ENCODE results near the gene MUC4.

Gene MUC4

DNA sequence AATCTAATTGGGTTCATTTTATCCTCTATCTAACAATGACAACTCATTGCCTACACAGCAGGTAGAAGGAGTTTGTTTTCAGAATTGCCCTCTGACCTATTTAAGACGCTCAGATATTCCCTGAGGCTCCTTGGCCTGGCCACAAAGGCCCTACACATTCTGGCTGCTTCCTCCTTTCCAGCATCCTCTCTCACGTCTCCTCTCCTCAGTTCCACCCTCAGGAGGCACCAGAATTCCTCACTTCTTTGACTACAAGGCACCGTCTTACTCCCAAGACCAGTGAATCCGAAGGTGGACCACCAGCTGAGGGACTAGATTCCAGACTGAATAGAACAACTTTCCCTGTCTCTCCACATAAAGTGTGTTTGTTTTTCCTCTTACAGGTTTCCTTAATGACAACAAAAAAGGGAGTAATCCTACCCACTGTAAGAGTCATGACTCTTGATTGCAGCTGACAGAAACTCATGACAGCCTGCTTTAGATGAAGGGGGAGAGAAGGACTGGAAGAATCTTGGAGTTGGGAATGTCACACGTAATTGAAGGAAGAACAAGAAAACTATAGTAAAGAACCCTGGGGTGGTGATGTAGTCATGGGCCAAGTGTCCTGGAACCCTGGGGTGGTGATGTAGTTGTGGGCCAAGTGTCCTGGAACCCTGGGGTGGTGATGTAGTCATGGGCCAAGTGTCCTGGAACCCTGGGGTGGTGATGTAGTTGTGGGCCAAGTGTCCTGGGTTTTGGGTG is 112.9 kb downstream of the MUC4 start:
- no peak for DNase-seq (ENCODE audit: low read depth)

DNA sequence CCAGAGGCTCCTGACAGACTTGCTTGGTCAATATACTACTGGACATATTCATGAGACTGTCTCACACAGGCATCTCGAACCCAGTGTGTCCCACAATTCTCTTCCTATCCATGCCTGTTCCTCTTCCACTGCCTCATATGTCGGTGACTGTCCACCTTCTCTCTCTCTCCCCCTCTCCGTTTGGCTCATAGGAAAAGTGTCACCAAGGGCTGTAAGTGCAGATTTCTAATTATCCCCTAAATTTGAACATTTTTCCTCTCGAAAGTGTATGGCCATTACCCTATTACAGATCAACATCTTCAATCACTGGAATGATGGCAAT is 113.4 kb downstream of the MUC4 start:
- no peak for DNase-seq (ENCODE audit: low read depth)

DNA sequence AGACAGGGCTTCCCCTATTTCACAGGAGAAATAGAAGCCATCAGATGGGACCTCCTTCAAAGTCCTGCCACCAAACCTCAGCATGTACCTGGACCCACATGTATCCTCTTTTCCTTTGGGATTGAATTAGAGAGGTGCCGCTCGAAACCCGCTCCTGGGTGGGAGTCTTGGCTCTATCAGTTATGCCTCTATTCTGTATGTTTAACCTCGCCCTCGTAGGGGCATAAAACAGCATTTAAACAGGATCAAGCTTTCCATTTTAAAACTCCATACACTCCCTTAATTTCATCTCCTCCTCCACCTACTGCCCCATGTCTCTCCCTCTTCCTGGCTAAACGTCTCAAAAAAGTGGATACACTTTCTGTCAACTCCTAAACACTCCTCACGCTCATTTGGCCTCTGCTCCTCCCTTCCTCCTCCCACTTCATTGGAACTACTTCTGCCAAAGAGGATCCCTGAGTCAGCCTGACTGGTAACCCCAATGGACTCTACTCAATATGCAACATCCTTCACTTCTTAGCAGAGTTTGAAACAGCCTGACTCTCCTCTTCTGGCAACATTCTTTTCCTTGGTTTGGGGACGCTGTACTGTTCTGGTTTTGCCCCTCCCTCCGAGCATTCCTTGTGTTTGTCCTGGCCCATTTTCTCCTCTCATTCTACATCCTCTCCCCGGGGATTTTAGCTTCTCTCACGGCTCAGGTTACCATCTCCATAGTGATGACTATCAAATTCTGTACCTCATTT is 114.0 kb downstream of the MUC4 start:
- peak; percentile 84 for DNase-seq (ENCODE audit: low read depth)
